KMS-11 (cell line): ENCODE measurements around the gene RAB5IF.

Experiments used
- H2AFZ ChIP-seq: fragments of 200-600 bp; sonication (generic); 2 replicates; pipeline ENCODE4 v1.6.1; 2016; ENCODE audit warnings: antibody characterized with exemption, mixed run types, low read depth
- H3K27ac ChIP-seq: fragments of 200-600 bp; sonication (generic); 2 replicates; pipeline ENCODE4 v1.6.1; 2016; ENCODE audit warnings: mild to moderate bottlenecking, mixed run types
- H3K27me3 ChIP-seq: fragments of 200-600 bp; sonication (generic); 2 replicates; pipeline ENCODE4 v1.6.1; 2017; ENCODE audit warnings: mild to moderate bottlenecking, low read depth, mixed run types, moderate library complexity; ENCODE audit not compliant: insufficient read depth
- H3K36me3 ChIP-seq: fragments of 200-600 bp; sonication (generic); 2 replicates; pipeline ENCODE4 v1.6.1; 2017; ENCODE audit warnings: mild to moderate bottlenecking, mixed run types; ENCODE audit not compliant: insufficient read depth
- H3K4me1 ChIP-seq: fragments of 200-600 bp; sonication (generic); 2 replicates; pipeline ENCODE4 v1.6.1; 2016; ENCODE audit warnings: mild to moderate bottlenecking, low read depth, mixed run types; ENCODE audit not compliant: poor library complexity, severe bottlenecking
- H3K4me2 ChIP-seq: fragments of 200-600 bp; sonication (generic); 2 replicates; pipeline ENCODE4 v1.7.0; 2016; ENCODE audit warnings: mild to moderate bottlenecking, mixed run types
- H3K4me3 ChIP-seq: fragments of 200-600 bp; sonication (generic); IDR thresholded peaks from 2 replicates; pipeline ENCODE4 v1.6.1; 2017; ENCODE audit warnings: low read depth, low read length, mixed read lengths; ENCODE audit not compliant: insufficient read depth
- H3K79me2 ChIP-seq: fragments of 200-600 bp; sonication (generic); 2 replicates; pipeline ENCODE4 v1.6.1; 2016; ENCODE audit warnings: low read depth, mixed run types; ENCODE audit not compliant: insufficient read depth
- H3K9ac ChIP-seq: fragments of 200-600 bp; sonication (generic); 2 replicates; pipeline ENCODE4 v1.6.1; 2016; ENCODE audit warnings: mild to moderate bottlenecking, mixed run types
- H4K20me1 ChIP-seq: fragments of 200-600 bp; sonication (generic); 2 replicates; pipeline ENCODE4 v1.6.1; 2016; ENCODE audit warnings: mild to moderate bottlenecking, mixed run types; ENCODE audit not compliant: insufficient read depth
- TF ChIP-seq, protein P1 (sequence below): fragments of 200-600 bp; sonication (generic); conservative IDR thresholded peaks from 2 replicates; pipeline ENCODE4 v1.6.1; 2017; ENCODE audit warnings: low read depth, mild to moderate bottlenecking, antibody characterized with exemption, low read length, moderate library complexity, mixed read lengths

Gene RAB5IF

DNA sequence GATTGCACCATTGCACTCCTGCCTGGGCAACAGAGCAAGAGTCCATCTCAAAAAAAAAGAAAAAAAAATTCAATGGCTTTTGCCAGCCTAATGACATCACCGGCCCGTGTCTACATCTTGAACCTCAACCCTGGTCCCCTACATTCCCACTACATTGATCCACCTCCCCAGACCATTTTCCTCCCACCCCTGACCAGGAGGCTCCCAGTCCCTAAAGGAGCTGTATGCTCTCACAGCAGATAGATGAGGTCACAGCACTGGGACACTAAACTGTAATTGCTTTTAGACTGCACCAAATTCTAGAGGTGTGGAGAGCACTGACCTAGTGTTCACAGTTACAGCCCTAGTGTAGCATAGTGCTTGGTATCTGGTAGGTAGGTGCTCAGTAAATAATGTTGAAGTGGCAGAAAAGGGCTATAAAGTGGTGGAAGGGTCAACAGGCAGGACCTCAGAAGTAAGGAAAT is 21.5 kb upstream of the RAB5IF start:
- Histone ChIP-seq H3K9ac (no peak overlapping the region), H3K27me3 (no peaks in the 10 kb centered on the region), H2AFZ (no peak overlapping the region), H3K4me2 (no peak overlapping the region), H4K20me1 (no peaks in the 10 kb centered on the region), H3K79me2 (peaks cover 5% of the 10 kb centered on the region; the same call in 1 of the 2 replicates), H3K4me1 (peaks cover 19% of the 10 kb centered on the region), H3K4me3 (no peak overlapping the region), H3K27ac (no peak overlapping the region), H3K36me3 (no peaks in the 10 kb centered on the region)
- TF ChIP-seq, protein P1, sequence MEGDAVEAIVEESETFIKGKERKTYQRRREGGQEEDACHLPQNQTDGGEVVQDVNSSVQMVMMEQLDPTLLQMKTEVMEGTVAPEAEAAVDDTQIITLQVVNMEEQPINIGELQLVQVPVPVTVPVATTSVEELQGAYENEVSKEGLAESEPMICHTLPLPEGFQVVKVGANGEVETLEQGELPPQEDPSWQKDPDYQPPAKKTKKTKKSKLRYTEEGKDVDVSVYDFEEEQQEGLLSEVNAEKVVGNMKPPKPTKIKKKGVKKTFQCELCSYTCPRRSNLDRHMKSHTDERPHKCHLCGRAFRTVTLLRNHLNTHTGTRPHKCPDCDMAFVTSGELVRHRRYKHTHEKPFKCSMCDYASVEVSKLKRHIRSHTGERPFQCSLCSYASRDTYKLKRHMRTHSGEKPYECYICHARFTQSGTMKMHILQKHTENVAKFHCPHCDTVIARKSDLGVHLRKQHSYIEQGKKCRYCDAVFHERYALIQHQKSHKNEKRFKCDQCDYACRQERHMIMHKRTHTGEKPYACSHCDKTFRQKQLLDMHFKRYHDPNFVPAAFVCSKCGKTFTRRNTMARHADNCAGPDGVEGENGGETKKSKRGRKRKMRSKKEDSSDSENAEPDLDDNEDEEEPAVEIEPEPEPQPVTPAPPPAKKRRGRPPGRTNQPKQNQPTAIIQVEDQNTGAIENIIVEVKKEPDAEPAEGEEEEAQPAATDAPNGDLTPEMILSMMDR = no peak

DNA sequence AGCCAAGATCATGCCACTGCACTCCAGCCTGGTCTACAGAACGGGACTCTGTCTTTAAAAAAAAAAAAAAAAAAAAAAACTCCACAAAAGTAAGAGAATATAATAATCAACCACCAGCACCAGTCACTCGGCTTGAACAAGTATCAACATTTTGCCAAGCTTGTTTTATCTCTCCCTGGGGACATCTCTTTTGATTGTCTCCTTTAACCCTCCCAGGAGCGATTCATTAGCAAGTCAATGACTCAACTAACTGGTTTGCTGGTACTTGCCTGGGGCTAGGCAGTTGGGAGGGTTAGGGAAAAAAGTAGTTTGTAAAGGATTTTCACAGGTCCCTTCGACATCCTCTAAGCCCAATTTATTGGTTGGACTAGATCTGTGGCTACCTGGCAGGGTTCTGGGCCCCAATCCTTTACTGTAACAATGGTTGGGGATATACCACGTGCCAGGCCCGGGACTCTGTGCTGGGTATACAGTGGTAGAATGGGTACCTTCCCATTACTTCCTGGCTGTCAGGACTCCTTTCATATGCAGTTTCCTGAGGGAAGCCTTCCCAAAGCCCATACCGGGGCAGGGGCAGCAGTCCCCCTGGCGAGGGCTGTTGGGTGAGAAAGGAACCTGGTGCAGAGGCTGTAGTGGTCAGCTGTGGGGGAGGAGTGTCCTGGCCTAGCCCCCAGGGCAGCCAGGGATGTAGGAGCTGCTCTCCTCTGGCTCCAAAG is 20.0 kb upstream of the RAB5IF start:
- Histone ChIP-seq H3K79me2 (no peaks in the 10 kb centered on the region), H4K20me1 (no peaks in the 10 kb centered on the region), H2AFZ (no peak overlapping the region), H3K27me3 (no peaks in the 10 kb centered on the region), H3K4me1 (peaks cover 19% of the 10 kb centered on the region), H3K36me3 (no peaks in the 10 kb centered on the region), H3K4me3 (no peak overlapping the region), H3K27ac (no peak overlapping the region), H3K4me2 (no peak overlapping the region), H3K9ac (no peak overlapping the region)
- TF ChIP-seq, protein P1 = no peak

DNA sequence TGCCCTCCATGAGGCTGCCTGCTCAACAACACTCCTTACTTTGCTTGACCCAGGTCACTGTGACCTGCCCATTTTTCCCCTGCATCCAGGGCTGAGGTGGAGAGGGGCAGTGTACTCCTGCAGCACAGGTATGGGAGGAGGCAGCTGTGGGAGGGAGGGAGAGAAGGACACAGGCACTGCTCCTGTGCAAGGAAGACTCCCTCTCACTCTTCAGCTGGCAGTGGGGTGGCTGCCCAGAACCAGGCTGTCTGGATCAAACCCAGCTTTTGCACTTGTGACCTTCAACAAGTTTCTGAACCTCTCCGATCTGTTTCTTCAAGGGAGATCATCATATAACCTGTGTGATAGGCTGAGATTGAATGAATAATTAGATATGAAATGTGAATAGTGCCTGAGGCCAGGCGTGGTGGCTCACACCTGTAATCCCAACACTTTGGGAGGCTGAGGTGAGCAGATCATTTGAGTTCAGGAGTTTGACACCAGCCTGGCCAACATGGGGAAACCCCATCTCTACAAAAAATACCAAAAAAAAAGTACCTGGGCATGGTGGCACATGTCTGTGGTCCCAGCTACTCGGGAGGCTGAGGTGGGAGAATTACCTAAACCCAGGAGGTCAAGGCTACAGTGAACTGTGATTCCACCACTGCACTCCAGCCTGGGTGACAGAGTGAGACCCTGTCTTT is 18.1 kb upstream of the RAB5IF start:
- TF ChIP-seq, protein P1 = no peak
- peaks cover 4% of the 10 kb centered on the region for H3K4me1 ChIP-seq
- no peak overlapping the region for H2AFZ ChIP-seq
- H3K36me3 ChIP-seq = peaks cover 3% of the 10 kb centered on the region; the same call in 1 of the 2 replicates
- no peaks in the 10 kb centered on the region for H3K27me3 ChIP-seq
- no peak overlapping the region for H3K4me3 ChIP-seq
- no peaks in the 10 kb centered on the region for H3K79me2 ChIP-seq
- H3K9ac ChIP-seq = no peak overlapping the region
- H3K4me2 ChIP-seq = no peak overlapping the region
- no peaks in the 10 kb centered on the region for H4K20me1 ChIP-seq
- H3K27ac ChIP-seq = no peak overlapping the region

DNA sequence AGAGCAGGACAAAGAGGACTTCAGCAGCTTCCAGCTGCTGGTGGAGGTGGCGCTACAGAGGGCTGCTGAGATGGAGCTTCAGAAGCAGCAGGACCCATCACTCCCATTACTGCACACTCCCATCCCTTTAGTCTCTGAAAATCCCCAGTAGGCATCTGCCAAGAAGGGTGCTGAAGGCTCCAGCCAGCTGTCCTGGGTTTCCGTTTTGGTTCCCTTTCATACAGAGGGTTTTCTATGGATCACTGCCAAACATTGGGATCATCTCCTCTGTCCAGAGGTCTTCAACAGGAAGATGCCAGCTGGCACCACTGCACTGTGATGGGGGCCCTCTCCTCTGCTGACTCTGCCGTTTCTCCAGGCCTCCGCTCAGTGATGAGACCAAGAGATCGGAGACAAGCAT is 14.3 kb upstream of the RAB5IF start:
- Histone ChIP-seq H3K4me1 (peaks cover 29% of the 10 kb centered on the region), H3K9ac (no peak overlapping the region), H3K4me3 (no peak overlapping the region), H3K27ac (no peak overlapping the region), H3K4me2 (no peak overlapping the region), H3K79me2 (no peaks in the 10 kb centered on the region), H3K27me3 (no peaks in the 10 kb centered on the region), H3K36me3 (peaks cover 3% of the 10 kb centered on the region; the same call in 1 of the 2 replicates), H2AFZ (no peak overlapping the region), H4K20me1 (no peaks in the 10 kb centered on the region)
- TF ChIP-seq, protein P1 = no peak
